Thymus (tissue), 11 donors: ENCODE results near the gene SNRNP35. TPM values are rescaled to one million over a fixed set of nuclear protein-coding genes. Genes with fewer than 3 reads are reported as not detected.
"Not testable (repeated sequence)": the region's sequence is repeated elsewhere in the genome, so short reads cannot be mapped to it uniquely, and the experiment has no call there.

Source experiments
- DNase-seq, 9 donors: peaks; one replicate each; pipeline ENCODE4 v3.0.0-alpha.2; 2013; ENCODE audit warnings: low spot score in 9 of 9, low read depth in 6 of 9, missing footprints in 1 of 9
- H3K27ac ChIP-seq, 2 donors: one replicate each; pipeline ENCODE4 v1.5.1; 2013; ENCODE audit warnings: control low read depth in 1 of 2, low read depth in 1 of 2, low read length in 1 of 2, mild to moderate bottlenecking in 1 of 2, moderate library complexity in 1 of 2
- H3K27me3 ChIP-seq, 2 donors: one replicate each; pipeline ENCODE4 v1.5.1; 2013; ENCODE audit warnings: low read length in 1 of 2; ENCODE audit not compliant: control insufficient read depth in 2 of 2, insufficient read depth in 1 of 2
- H3K36me3 ChIP-seq, 2 donors: one replicate each; pipeline ENCODE4 v1.5.1; 2013; ENCODE audit warnings: low read length in 1 of 2, mild to moderate bottlenecking in 1 of 2, moderate library complexity in 1 of 2; ENCODE audit not compliant: control insufficient read depth in 2 of 2, insufficient read depth in 2 of 2
- H3K4me1 ChIP-seq, 2 donors: one replicate each; pipeline ENCODE4 v1.5.1; 2013; ENCODE audit warnings: low read length in 2 of 2; ENCODE audit not compliant: control insufficient read depth in 2 of 2, insufficient read depth in 2 of 2
- H3K4me3 ChIP-seq, 2 donors: one replicate each; pipeline ENCODE4 v1.5.1; 2013; ENCODE audit warnings: low read length in 2 of 2, control low read depth in 1 of 2, mild to moderate bottlenecking in 1 of 2
- H3K9me3 ChIP-seq, 2 donors: one replicate each; pipeline ENCODE4 v1.5.1; 2013; ENCODE audit warnings: low read length in 1 of 2, mild to moderate bottlenecking in 1 of 2; ENCODE audit not compliant: control insufficient read depth in 2 of 2, insufficient read depth in 1 of 2
- WGBS: extraction: QIAGEN DNeasy Blood & Tissue Kit; methylation state at CpG from one replicate; pipeline ENCODE4 v1.1.7; 2013; 5-methylcytosine and 5-hydroxymethylcytosine counted together
- polyA plus RNA-seq: library from polyadenylated mRNA; stranded (reverse); fragments of 200-250 nt; gene quantifications from one replicate; pipeline ENCODE4 v1.2.3, GENCODE V29; 2013
- total RNA-seq: library from RNA; stranded (reverse); fragments of 120-200 nt; gene quantifications from one replicate; pipeline ENCODE4 v1.2.4, GENCODE V29; 2013
- donor health status: healthy.

SNRNP35 gene
- total and polyA plus RNA-seq, 2 donors, result 23.1 to 53.9 TPM

DNA sequence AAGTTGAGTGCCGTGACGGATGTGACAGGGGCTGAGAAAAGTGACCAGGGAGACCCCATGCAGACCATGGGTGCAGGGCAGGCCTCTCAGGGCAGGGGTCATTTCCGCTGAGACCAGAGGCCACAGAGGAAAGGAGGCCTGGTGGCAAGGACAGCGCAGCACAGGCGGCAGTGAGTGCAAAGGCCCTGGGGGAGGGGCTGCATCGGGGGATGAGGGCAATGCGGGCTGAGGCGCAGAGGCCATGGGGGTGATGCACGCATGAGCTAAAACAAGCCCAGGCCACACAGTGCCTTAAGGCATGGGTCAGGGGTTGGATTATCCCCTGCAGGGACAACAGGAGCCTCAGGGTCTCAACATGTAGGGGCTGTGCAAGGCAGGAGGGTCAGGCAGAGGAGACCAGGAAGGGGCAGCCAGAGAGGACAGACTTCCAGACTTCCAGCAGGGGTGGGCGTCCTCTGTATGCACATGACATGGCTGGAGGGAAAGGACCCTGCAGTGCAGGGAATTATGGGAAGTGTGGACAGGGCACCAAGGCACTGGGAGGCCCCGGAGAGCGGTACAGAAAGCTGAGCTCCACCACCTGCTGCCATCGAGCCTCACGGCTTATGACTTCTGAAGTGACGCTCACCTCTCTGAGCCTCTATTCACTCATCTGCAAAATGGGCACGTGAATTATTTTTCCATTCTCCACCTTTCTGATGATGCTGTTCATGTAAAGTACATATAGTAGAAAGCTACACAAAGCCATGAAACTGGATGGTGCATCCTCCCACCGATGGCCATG lies 48.3 kb downstream of the SNRNP35 start:
- no peak for DNase-seq
- Histone ChIP-seq H3K36me3 (no peaks in the 10 kb centered on the region), H3K9me3 (peaks cover 1 to 2% of the 10 kb centered on the region in 2 donors), H3K27me3 (no peaks in the 10 kb centered on the region), H3K27ac (no peak overlapping the region), H3K4me3 (no peak overlapping the region), H3K4me1 (no peaks in the 10 kb centered on the region)
- 98% methylated on average over 17 of the region's 17 CpGs for WGBS

DNA sequence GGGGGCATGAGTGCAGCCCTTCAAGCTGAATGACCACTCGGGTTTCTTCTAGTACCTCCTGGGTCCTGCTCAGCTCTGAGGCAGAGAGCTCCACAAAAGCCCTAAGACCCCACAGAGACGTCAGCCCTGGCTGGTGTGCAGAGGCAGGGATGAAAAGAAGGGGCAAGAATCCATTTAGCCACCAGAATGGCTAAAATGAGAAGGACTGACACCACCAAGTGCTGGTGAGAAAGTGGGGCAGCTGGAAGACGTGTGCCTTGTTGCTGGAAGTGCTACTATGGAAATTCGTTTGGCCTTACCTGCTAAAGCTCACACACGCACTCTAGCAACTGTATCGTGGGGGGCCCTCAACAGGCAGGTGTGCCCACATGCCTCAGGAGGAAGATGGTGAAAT lies 48.9 kb downstream of the SNRNP35 start:
- H3K4me3 ChIP-seq, result no peak overlapping the region
- 95% methylated on average over 6 of the region's 6 CpGs for WGBS
- no peak for DNase-seq
- H3K9me3 ChIP-seq, result peaks cover 1 to 5% of the 10 kb centered on the region in 2 donors
- H3K36me3 ChIP-seq, result no peaks in the 10 kb centered on the region
- no peaks in the 10 kb centered on the region for H3K27me3 ChIP-seq
- H3K4me1 ChIP-seq, result no peaks in the 10 kb centered on the region
- no peak overlapping the region for H3K27ac ChIP-seq

DNA sequence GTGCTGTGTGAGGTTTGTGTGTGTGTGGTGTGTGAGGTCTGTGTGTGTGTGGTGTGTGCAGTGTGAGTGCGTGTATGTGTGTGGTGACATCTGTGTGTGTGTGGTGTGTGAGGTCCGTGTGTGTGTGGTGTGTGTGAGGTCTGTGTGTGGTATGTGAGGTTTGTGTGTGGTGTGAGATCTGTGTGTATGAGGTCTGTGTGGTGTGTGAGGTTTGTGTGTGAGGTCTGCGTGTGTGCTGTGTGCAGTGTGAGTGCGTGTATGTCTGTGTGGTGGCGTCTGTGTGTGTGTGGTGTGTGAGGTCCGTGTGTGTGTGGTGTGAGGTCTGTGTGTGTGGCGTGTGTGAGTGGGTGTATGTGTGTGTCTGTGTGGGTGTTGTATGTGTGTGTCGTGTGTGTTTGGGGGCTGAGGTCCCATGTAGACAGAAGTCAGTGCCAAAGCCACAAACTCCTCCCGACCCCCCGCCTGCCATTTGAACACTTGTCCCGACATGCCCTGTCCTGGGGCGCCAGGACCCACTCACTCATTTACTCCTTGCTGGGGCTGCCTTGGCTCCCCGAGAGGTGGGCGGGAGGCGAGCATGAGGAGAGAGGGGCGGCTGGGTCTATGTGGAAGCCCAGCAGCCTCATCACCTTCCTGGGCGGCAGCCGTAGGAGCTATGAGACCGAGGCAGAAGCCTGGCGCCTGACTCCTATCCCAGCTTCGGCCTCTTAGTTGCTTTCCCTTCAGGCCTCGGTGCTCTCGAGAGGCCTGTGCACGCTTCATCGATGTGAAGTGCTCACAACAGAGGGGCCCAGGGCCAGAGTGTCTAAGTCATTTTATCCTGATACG lies 55.1 kb downstream of the SNRNP35 start:
- no peaks in the 10 kb centered on the region for H3K27me3 ChIP-seq
- H3K9me3 ChIP-seq, result peaks cover 1 to 5% of the 10 kb centered on the region in 2 donors
- H3K4me1 ChIP-seq, result peaks cover 0 to 5% of the 10 kb centered on the region in 2 donors
- DNase-seq, result no peak
- no peak overlapping the region for H3K4me3 ChIP-seq
- WGBS, result 94% methylated on average over 26 of the region's 26 CpGs
- H3K36me3 ChIP-seq, result peaks cover 3 to 5% of the 10 kb centered on the region in 2 donors
- peak overlapping the region; percentile 57 to 65 for H3K27ac ChIP-seq

DNA sequence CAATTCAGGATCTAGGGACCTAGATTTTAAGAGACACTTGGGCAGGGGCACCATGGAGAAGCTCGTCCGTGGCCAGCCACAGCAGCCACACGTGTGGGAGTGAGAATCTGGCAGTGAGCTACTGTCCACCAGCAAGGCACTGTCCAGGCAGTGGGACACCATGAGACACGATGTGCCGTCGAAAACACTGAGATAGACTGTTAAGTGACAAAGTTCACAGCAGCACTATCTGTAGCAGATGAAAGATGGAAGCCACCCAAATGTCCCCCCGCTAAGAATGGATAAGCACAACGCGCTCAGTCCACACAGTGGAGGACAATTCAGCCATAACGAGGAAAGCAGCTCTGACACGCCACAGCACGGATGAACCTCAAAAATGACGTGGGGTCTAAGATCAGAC lies 55.9 kb downstream of the SNRNP35 start:
- Histone ChIP-seq H3K9me3 (peaks cover 1 to 5% of the 10 kb centered on the region in 2 donors), H3K4me3 (no peak overlapping the region), H3K27me3 (no peaks in the 10 kb centered on the region), H3K36me3 (peaks cover 3 to 5% of the 10 kb centered on the region in 2 donors), H3K4me1 (peaks cover 0 to 5% of the 10 kb centered on the region in 2 donors), H3K27ac (peak overlapping the region in 1 of 2 donors; percentile 68)
- DNase-seq, result no peak
- WGBS, result 90% methylated on average over 13 of the region's 13 CpGs

DNA sequence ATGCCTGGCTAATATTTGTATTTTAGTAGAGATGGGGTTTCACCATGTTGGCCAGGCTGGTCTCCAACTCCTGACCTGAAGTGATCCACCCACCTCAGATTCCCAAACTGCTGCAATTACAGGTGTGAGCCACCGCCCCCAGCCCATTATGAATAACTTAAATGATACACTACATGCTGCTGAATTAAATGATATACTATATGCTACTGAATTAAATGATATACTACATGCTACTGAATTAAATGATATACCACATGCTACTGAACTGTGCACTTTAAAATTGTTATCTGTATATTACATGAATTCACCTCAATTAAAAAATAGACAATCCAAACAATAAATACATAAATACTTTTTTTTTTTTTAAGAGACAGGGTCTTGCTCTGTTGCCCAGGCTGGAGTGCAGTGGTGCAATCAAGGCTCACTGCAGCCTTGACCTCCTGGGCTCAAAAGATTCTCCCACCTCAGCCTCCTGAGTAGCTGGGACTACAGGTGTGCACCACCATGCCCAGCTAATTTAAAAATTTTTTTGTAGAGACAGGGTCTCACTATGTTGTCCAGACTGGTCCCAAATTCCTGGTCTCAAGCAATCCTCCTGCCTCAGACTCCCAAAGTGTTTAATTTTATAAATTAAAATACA lies 56.8 kb downstream of the SNRNP35 start:
- H3K27ac ChIP-seq, H3K27me3 ChIP-seq, H3K4me1 ChIP-seq, H3K36me3 ChIP-seq, DNase-seq, H3K9me3 ChIP-seq, H3K4me3 ChIP-seq: not testable (repeated sequence)
- 96% methylated on average over 1 of the region's 1 CpG for WGBS

DNA sequence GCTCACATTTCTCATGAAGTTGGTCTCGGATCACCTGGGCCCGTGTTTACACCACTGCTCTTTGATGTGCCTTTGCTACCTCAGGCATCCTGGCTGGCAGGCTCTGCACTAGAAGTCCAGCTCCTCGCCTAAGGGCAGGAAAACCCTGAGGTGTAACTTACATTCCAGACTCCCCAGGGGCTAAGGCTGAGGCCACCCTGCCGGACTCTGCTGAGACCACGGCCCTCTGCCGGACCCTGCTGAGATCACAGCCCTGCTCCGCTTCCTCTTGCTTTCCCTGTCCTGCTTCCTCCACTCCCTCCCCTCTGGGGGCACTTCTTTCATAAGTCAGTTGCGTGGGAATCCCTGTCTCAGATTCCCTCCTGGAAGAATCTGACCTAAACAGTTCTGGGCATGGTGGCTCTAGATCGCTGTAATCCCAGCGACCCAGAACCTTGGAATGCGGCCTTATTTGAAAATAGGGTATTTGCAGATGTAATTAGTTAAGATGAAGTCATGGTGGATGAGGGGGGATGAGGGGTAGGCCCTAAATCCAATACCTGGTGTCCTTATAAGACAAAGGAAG lies 58.4 kb downstream of the SNRNP35 start:
- DNase-seq, result no peak
- WGBS, result 92% methylated on average over 11 of the region's 11 CpGs
- Histone ChIP-seq H3K9me3 (peaks cover 0 to 2% of the 10 kb centered on the region in 2 donors), H3K4me3 (no peak overlapping the region), H3K36me3 (peaks cover 3 to 5% of the 10 kb centered on the region in 2 donors), H3K4me1 (peaks cover 0 to 5% of the 10 kb centered on the region in 2 donors), H3K27me3 (no peaks in the 10 kb centered on the region), H3K27ac (no peak overlapping the region)

Other genes starting within 250 kb of the SNRNP35 start
- gene MPHOSPH9, start 225.0 kb upstream of the SNRNP35 start, total RNA-seq, result 106 TPM
- 25.5 TPM for gene MPHOSPH9, start 225.0 kb upstream of the SNRNP35 start, polyA plus RNA-seq
- 49.1 TPM for gene MTRFR, start 224.7 kb upstream of the SNRNP35 start, total RNA-seq
- gene MTRFR, start 224.7 kb upstream of the SNRNP35 start, polyA plus RNA-seq, result 46.0 TPM
- gene CDK2AP1, start 186.3 kb upstream of the SNRNP35 start, total RNA-seq, result 105 TPM
- gene CDK2AP1, start 186.3 kb upstream of the SNRNP35 start, polyA plus RNA-seq, result 141 TPM
- gene SBNO1, start 93.3 kb upstream of the SNRNP35 start, total RNA-seq, result 22.9 TPM
- gene SBNO1, start 93.3 kb upstream of the SNRNP35 start, polyA plus RNA-seq, result 7.7 TPM
- 27.3 TPM for gene KMT5A, start 74.0 kb upstream of the SNRNP35 start, total RNA-seq
- 21.5 TPM for gene KMT5A, start 74.0 kb upstream of the SNRNP35 start, polyA plus RNA-seq
- gene RILPL2, start 21.5 kb upstream of the SNRNP35 start, total RNA-seq, result 3.9 TPM
- gene RILPL2, start 21.5 kb upstream of the SNRNP35 start, polyA plus RNA-seq, result 7.8 TPM
- gene RILPL1, start 75.6 kb downstream of the SNRNP35 start, total RNA-seq, result 3.4 TPM
- gene RILPL1, start 75.6 kb downstream of the SNRNP35 start, polyA plus RNA-seq, result 11.8 TPM
- gene TMED2, start 126.4 kb downstream of the SNRNP35 start, total RNA-seq, result 105 TPM
- gene TMED2, start 126.4 kb downstream of the SNRNP35 start, polyA plus RNA-seq, result 81.9 TPM
- gene DDX55, start 144.0 kb downstream of the SNRNP35 start, total RNA-seq, result 29.4 TPM
- gene DDX55, start 144.0 kb downstream of the SNRNP35 start, polyA plus RNA-seq, result 19.5 TPM
- gene EIF2B1, start 175.5 kb downstream of the SNRNP35 start, total RNA-seq, result 37.1 TPM
- gene EIF2B1, start 175.5 kb downstream of the SNRNP35 start, polyA plus RNA-seq, result 39.6 TPM
- 25.8 TPM for gene GTF2H3, start 175.7 kb downstream of the SNRNP35 start, total RNA-seq
- gene GTF2H3, start 175.7 kb downstream of the SNRNP35 start, polyA plus RNA-seq, result 11.2 TPM
- 2.2 TPM for gene TCTN2, start 213.0 kb downstream of the SNRNP35 start, total RNA-seq
- 3.7 TPM for gene TCTN2, start 213.0 kb downstream of the SNRNP35 start, polyA plus RNA-seq